OCI-LY3 (cell line): ENCODE measurements around the gene GTF2E1.

ENCODE experiments used
- EZH2phosphoT487 ChIP-seq: fragments of 200-600 bp; shearing (Covaris generic); IDR thresholded peaks from 2 replicates; pipeline ENCODE4 v1.6.1; 2018; ENCODE audit warnings: antibody characterized with exemption, mixed run types, low read depth
- TF ChIP-seq, protein P1 (sequence below): fragments of 200-600, 300-600 bp; sonication (generic); IDR thresholded peaks from 2 replicates; pipeline ENCODE4 v1.5.1; 2014; ENCODE audit warnings: antibody characterized with exemption, low read length, low read depth

DNA sequence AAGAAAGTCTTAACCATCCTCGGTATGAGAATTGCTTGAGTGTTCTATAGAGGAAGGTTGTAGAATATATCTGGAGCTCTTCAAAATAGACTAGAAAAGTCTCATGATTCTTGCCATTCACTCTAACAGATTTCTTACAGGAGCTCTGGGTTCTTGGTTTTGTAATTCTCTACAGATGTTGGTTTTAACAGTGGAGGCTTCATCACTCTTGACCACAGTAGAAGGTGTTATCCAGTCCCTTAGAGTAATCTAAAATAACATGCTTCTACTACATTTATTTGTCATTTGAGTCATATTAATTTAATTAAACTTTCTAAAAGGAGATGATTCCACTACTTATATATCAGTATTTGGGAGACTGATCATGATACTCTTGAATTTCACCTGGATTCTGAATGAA lies 9.7 kb downstream of the GTF2E1 start:
- TF ChIP-seq, protein P1, sequence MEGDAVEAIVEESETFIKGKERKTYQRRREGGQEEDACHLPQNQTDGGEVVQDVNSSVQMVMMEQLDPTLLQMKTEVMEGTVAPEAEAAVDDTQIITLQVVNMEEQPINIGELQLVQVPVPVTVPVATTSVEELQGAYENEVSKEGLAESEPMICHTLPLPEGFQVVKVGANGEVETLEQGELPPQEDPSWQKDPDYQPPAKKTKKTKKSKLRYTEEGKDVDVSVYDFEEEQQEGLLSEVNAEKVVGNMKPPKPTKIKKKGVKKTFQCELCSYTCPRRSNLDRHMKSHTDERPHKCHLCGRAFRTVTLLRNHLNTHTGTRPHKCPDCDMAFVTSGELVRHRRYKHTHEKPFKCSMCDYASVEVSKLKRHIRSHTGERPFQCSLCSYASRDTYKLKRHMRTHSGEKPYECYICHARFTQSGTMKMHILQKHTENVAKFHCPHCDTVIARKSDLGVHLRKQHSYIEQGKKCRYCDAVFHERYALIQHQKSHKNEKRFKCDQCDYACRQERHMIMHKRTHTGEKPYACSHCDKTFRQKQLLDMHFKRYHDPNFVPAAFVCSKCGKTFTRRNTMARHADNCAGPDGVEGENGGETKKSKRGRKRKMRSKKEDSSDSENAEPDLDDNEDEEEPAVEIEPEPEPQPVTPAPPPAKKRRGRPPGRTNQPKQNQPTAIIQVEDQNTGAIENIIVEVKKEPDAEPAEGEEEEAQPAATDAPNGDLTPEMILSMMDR = no peak
- no peak for TF ChIP-seq EZH2phosphoT487
